Activated CD4-positive, alpha-beta T cell treated with anti-CD3 and anti-CD28 coated beads for 24 hours (primary cell): ENCODE results near the gene MSMB.
"Not testable (repeated sequence)": the region's sequence is repeated elsewhere in the genome, so short reads cannot be mapped to it uniquely, and the experiment has no call there.

Source experiments
- DNase-seq, 2 donors: peaks; one replicate each; pipeline ENCODE4 v3.0.0-alpha.2; 2020; ENCODE audit warnings: low read depth in 2 of 2

The MSMB gene

DNA sequence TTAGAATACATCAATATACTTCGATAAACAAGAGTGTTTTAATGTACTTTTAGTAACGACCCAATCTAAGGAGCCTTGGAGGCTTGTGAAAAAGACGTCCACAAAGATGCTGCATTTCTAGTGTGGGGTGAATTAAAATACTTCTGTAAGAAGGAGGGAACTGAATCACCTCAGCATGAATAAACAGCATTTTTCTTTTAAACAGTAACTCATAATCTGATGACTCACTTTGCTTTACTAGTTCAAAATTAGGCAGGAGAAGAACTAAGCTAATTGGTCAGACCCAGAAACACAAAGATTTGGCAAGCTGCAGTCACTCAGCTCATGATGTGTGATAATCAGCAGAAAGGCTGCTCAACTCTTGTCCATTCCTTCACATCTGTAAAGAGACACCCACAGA lies 39.9 kb downstream of the MSMB start:
- DNase-seq: no peak

DNA sequence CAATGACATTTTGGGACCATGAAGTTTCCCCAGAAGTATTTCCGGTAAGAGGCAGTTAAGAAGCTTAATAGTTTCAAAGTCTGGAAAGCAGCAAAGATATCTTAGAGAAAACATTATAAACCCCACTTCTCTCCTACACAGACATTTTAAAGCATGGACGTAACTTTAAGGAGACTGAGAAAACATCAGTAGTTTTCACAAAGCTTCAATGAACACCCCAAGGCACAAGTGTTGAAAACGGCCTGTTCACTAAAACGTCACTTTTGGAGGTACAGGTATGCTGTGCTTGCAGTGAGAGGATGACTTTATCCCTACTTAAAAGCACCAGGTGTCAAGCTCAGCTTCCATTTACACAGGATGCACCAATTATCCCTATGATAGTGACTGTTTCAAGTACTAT lies 40.7 kb downstream of the MSMB start:
- no peak for DNase-seq

DNA sequence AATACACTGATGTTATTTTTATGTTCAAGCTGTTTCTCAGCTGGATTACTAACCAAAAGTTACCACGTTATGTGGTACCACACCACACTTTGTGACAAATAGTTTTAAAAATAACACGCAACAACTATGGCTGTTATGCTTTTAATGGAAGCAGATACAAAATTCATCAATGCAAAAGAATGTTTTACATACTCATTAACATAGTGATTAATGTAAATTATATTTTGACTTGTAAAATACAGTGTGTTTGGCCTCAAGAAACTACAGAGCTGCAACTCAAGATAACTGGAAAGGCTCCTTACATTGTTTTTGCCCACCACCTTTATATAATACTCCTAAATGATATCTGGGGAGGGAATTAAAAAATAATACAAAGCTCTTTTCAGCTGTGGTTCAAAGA lies 41.1 kb downstream of the MSMB start:
- DNase-seq: no peak

DNA sequence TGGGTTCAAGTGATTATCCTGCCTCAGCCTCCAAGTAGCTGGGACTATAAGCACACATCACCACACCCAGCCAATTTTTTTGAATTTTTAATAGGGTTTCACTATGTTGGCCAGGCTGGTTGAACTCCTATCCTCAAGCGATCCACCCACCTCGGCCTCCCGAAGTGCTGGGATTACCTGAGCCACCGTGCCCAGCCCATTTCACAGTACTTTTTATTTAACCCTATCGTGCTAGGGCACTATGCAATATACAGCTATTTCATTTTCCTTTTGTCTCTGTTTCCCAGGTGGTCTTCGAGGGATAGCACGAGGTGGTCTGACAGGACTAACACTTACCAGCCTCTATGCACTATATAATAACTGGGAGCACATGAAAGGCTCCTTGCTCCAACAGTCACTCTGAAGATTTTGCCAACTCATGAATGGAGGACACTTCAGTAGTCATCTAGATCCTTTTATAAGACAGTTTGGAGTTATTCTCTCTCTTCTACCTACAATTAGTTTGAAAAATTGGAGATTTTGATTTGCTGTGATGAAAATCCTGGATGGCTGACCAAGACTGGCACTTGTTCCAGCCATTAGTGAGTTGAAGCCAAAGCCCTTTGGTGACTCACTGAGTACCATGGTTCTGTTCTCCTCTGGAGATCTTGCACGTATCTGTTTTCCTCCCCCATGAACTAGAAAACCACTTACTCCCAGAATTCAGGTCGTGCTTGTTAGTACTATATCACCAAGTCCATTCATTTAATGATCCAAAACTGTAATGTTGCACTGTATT lies 43.0 kb downstream of the MSMB start:
- DNase-seq: no peak

DNA sequence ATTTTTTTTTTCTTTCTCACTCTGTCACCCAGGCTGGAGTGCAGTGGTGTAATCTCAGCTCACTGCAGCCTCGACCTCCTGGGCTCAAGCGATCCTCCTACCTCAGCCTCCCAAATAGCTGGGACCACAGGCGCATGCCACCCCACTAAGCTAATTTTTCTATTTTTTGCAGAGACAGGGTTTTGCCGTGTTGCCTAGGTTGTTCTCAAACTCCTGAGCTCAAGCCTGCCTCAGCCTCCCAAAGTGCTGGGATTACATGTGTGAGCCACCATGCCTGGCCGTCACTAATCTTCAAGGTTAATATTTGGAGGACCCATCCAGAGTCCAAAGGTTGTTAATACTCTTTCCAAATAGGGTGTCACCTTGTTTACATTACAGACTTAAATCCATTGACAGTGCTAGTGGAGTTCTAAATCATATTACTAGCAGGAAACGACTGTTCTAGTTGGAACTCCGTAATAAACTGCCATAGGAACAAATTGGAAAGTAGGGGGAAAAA lies 43.8 kb downstream of the MSMB start:
- DNase-seq: not testable (repeated sequence)

DNA sequence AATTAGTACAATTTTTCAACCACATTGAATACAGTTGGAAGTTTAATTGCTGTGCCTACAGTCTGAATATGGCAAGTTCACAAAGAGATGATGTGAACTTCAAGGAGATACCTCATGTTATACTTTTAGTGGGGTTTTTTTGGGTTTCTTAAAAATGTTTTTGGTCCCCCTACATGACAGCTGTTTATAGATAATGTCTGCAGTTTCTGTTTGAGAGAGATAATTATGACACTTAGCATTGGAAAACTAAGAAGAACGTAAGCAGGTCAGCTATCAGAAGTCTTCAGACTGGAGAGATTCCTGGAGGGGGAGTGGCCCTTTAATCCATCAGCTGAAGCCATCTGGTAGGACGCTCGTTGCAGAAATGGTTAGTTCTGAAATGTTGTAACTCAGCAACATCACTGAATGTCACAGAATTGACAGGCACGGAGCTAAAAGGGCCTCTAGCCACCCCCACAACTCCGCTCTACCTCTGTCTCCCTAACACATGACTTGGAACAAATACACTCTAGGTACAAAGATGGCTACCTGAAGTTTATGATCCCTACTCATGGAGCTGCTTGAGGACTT lies 44.8 kb downstream of the MSMB start:
- no peak for DNase-seq

DNA sequence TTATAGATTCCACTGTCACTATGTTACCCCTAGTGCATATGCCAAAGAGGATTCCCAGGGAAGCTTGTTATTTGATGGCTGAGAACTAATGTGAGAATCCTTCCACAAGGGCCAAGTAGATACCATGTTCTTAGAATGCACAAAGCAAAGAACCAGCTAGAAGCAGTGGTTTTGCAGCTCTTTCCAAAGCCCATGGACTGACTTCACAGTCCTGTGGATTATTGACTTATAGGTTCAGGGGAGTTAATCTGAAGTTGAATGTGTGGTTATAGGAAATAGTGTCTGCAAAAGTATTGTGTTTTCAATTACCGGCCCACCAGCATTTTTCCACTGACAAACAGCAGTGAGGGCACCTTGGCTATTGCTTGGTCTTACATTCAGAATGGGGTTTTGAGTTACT lies 45.5 kb downstream of the MSMB start:
- no peak for DNase-seq

DNA sequence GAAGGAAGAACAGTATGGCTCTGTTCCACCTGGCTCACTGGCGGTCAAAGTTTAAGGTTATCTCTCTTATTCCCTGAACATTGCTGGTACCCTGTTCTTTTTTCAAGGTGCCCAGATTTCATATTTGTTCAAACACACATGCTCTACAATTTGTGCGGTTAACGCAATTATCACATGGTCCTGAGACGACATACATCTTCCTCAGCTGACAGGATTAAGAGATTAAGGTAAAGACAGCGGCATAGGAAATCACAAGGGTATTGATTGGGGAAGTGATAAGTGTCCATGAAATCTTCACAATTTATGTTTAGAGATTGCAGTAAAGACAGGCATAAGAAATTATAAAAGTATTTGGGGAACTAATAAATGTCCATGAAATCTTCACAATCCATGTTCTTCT lies 46.1 kb downstream of the MSMB start:
- DNase-seq: not testable (repeated sequence)

DNA sequence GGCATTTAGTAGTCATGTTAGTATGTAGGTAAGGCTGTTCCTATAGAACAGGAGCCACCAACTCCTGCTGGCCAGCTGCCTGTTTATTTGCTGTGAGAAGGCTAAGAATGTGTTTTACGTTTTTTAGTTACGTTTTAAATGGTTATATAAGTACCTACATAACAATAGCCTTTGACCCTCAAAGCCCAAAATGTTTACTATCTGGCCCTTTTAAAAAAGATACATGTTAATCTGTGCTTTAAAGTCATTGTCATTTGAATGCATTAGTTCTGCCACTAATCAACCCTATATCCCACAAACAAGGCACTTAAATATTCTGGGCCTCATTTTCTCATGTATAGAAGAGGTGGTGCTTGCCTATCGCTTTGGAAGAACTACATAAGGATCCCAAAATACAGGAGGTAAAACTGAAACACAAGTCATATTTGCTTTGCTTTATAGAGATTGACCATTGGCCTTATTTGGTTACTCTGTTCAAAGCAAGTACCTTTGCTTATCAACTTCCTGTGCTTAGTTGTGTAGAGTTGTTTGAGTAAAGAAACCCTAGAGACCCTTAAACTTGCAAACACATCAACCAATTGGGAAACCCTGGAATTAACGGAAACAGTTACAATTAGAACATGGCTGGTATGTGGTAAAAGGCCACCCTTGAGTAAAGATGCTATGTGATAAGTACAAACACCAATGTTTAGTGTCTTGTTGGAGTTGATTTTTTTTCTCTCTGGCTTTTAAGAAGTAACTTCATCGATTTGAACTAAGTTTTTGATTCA lies 47.9 kb downstream of the MSMB start:
- DNase-seq: no peak

DNA sequence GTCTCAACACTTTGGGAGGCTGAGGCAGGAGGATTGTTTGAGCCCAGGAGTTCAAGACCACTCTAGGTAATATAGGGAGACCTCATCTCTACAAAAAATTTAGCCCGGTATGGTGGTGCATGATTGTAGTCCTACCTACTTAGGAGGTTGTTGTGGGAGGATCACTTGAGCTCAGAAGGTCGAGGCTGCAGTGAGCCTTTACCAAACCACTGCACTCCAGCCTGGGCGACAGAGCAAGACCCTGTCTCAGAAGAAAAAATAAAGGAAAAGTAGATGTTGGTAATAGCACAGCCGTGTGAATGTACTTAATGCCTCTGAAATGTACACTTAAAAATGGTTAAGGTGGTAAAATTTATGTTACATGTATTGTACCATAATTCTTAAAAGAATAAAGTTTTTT lies 48.5 kb downstream of the MSMB start:
- DNase-seq: no peak

DNA sequence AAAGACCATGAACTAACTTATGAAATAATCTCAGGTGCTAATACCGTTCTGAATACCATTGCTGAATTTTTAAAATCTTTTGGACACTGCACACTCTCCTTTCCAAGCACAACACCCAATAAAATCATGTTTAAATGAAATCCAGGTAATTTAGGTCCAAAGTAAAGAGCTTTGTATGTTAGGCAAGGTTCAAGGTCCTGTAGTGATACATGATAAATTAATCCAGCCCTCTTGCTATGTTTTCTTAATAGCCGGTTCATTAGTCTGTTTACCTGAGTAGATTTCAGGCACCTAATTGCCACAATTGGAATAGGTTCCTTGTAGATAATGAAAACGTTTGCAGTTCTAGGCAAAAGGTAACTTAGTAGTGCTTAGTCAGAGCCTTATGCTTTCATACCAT lies 60.5 kb downstream of the MSMB start:
- not testable (repeated sequence) for DNase-seq

DNA sequence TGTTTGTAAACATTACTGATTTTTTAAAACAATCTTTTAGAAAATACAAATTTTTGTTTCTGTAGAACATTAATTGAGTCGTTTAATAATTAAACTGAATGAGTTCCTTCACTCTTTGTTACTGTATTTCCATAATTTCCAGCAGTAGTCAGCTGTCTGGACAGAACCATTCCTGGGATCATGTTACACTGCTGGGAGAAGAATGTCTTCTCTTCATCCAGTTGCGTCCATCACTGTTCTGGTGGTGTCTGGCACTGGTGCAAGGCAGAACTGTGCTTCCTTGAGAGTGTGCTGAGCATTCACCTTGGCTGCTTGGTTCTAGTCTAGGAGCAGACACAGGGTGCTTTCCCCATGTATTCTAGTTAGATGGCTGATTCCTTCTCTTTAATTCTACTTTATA lies 61.6 kb downstream of the MSMB start:
- not testable (repeated sequence) for DNase-seq

DNA sequence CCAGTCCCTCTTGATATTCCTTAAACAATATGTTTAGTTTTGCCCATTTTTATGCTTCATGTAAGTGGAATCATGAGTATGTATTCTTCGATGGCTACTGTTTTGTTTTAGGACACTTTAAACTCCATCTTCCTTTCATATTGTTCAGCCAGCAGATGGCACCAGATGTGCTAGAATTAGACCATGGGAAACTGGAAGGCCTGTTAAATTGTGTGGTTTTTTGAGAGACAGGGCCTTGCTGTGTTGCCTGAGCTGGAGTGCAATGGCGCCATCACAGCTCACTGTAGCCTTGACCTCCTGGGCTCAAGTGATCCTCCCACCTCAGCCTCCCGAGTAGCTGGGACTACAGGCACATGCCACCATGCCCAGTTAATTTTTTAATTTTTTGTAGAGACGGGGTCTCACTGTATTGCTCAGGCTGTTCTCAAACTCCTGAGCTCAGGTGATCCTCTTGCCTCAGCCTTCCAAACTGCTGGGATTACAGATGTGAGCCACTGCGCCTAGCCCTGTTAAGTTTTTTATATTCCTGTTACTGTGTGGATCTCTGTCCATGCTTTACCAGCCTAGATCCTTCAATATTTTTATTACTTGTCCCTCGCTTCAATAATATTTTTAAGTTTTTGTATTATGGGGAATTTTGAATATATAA lies 62.4 kb downstream of the MSMB start:
- DNase-seq: not testable (repeated sequence)
